Activated effector memory CD4-positive, alpha-beta T cell treated with anti-CD3 and anti-CD28 coated beads, Interleukin-2, amount 50 U/mL, for 16 hours (primary cell): ENCODE data around the gene EPHB3.

Source experiments
- DNase-seq: peaks from one replicate; pipeline ENCODE4 v3.0.0-alpha.2; 2020

The EPHB3 gene

GRCh38 chr3:184564685-184565385 is 3.2 kb downstream of the EPHB3 start:
- DNase-seq, result no peak

- no peak for DNase-seq
Observed at GRCh38 chr3:184565421-184566211, 4.0 kb downstream of the EPHB3 start.

- no peak for DNase-seq
Observed at GRCh38 chr3:184566441-184567414, 5.1 kb downstream of the EPHB3 start.

- no peak for DNase-seq
Observed at GRCh38 chr3:184567946-184568559, 6.5 kb downstream of the EPHB3 start.

- DNase-seq, result no peak
Observed at GRCh38 chr3:184568560-184568923, 7.0 kb downstream of the EPHB3 start.

GRCh38 chr3:184568924-184569829 is 7.6 kb downstream of the EPHB3 start:
- DNase-seq, result no peak

GRCh38 chr3:184570035-184570434 is 8.4 kb downstream of the EPHB3 start:
- DNase-seq, result no peak

GRCh38 chr3:184570489-184570888 is 8.9 kb downstream of the EPHB3 start:
- DNase-seq, result no peak

- no peak for DNase-seq
Observed at GRCh38 chr3:184571750-184572377, 10.3 kb downstream of the EPHB3 start.

- DNase-seq, result no peak
Observed at GRCh38 chr3:184572633-184573270, 11.2 kb downstream of the EPHB3 start.

GRCh38 chr3:184574515-184575417 is 13.2 kb downstream of the EPHB3 start:
- DNase-seq, result no peak

GRCh38 chr3:184575701-184576100 is 14.1 kb downstream of the EPHB3 start:
- no peak for DNase-seq

GRCh38 chr3:184576457-184577240 is 15.1 kb downstream of the EPHB3 start:
- no peak for DNase-seq

- no peak for DNase-seq
Observed at GRCh38 chr3:184577546-184577945, 16.0 kb downstream of the EPHB3 start.

- DNase-seq, result no peak
Observed at GRCh38 chr3:184578218-184578617, 16.6 kb downstream of the EPHB3 start.

GRCh38 chr3:184578822-184579221 is 17.2 kb downstream of the EPHB3 start:
- no peak for DNase-seq

- DNase-seq, result no peak
Observed at GRCh38 chr3:184579513-184579912, 17.9 kb downstream of the EPHB3 start.

- DNase-seq, result no peak
Observed at GRCh38 chr3:184580376-184580775, 18.8 kb downstream of the EPHB3 start.
